HFFc6 (cell line): ENCODE results near the gene PRPF31. TPM values are rescaled to one million over a fixed set of nuclear protein-coding genes. Genes with fewer than 3 reads are reported as not detected.
"Not testable (repeated sequence)": the region's sequence is repeated elsewhere in the genome, so short reads cannot be mapped to it uniquely, and the experiment has no call there.

Experiments used
- DNase-seq: peaks from one replicate; pipeline ENCODE4 v3.0.0-alpha.2; 2018
- H3K27ac Mint-ChIP-seq: 2 replicates; pipeline ENCODE4 v1.8.0; 2020; ENCODE audit warnings: mild to moderate bottlenecking, mixed read lengths
- H3K27me3 Mint-ChIP-seq: 2 replicates; pipeline ENCODE4 v1.8.0; 2021; ENCODE audit warnings: mild to moderate bottlenecking, moderate library complexity, mixed read lengths; ENCODE audit not compliant: insufficient read depth
- H3K36me3 Mint-ChIP-seq: 2 replicates; pipeline ENCODE4 v1.8.0; 2021; ENCODE audit warnings: low read depth, mixed read lengths
- H3K4me1 Mint-ChIP-seq: 2 replicates; pipeline ENCODE4 v1.8.0; 2020; ENCODE audit warnings: low read depth, mixed read lengths
- H3K4me3 Mint-ChIP-seq: 2 replicates; pipeline ENCODE4 v1.8.0; 2020; ENCODE audit warnings: mild to moderate bottlenecking, moderate library complexity, mixed read lengths
- H3K9me3 Mint-ChIP-seq: 2 replicates; pipeline ENCODE4 v1.8.0; 2020; ENCODE audit warnings: mild to moderate bottlenecking, mixed read lengths
- total RNA-seq, 6 experiments: library from RNA; stranded (reverse); fragmentation: NEBNext Ultra II Directional; extraction: Animal tissue kit (Norgen Biotek cat#: 25700); gene quantifications; 2 replicates in 1 of 6; 3 replicates in 5 of 6; pipeline ENCODE4 v1.2.3, GENCODE V29; 2021
- TF ChIP-seq, protein P1 (sequence below): fragments of 200-600 bp; sonication (generic); IDR thresholded peaks from 2 replicates; pipeline ENCODE4 v1.5.0; 2021; ENCODE audit warnings: antibody characterized with exemption, mild to moderate bottlenecking

Gene PRPF31
- total RNA-seq, 6 experiments from 2014 or later = 66.1 to 92.5 (median 83.6) TPM

DNA sequence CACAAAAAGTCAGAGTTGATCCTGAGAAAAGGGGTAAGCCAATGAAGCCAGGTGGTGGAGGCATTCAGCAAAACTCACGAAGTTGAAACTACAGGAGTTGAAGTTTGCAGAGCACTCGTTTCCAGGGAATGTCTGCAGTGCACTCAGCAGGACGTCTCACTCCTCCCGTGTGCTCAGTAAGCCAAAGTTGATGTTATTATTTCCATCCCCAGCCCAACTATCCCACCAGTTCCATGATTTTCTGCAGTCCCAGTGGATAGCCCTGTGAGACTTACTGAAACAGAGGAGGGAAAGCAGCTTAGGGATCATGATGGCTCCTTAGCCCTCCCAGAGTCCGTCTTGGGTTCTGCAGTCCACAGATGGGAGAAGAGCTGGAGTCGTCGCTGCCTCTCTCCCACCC lies 34.5 kb upstream of the PRPF31 start, which contains the start of gene TARM1:
Gene TARM1, minus strand, starts transcription at position 334 of the 400 bp plus-strand sequence. Its CDS starts 25 bp downstream, at position 309.
- H3K4me1 Mint-ChIP-seq = no peaks in the 10 kb centered on the region
- peaks cover 4% of the 10 kb centered on the region for H3K36me3 Mint-ChIP-seq
- no peak within 1 kb of the TSS for H3K27ac Mint-ChIP-seq
- peaks cover 31% of the 10 kb centered on the region for H3K9me3 Mint-ChIP-seq
- H3K4me3 Mint-ChIP-seq = no peak within 1 kb of the TSS
- TF ChIP-seq, protein P1, sequence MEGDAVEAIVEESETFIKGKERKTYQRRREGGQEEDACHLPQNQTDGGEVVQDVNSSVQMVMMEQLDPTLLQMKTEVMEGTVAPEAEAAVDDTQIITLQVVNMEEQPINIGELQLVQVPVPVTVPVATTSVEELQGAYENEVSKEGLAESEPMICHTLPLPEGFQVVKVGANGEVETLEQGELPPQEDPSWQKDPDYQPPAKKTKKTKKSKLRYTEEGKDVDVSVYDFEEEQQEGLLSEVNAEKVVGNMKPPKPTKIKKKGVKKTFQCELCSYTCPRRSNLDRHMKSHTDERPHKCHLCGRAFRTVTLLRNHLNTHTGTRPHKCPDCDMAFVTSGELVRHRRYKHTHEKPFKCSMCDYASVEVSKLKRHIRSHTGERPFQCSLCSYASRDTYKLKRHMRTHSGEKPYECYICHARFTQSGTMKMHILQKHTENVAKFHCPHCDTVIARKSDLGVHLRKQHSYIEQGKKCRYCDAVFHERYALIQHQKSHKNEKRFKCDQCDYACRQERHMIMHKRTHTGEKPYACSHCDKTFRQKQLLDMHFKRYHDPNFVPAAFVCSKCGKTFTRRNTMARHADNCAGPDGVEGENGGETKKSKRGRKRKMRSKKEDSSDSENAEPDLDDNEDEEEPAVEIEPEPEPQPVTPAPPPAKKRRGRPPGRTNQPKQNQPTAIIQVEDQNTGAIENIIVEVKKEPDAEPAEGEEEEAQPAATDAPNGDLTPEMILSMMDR = no peak
- peaks cover 7% of the 10 kb centered on the region for H3K27me3 Mint-ChIP-seq
- no peak for DNase-seq

DNA sequence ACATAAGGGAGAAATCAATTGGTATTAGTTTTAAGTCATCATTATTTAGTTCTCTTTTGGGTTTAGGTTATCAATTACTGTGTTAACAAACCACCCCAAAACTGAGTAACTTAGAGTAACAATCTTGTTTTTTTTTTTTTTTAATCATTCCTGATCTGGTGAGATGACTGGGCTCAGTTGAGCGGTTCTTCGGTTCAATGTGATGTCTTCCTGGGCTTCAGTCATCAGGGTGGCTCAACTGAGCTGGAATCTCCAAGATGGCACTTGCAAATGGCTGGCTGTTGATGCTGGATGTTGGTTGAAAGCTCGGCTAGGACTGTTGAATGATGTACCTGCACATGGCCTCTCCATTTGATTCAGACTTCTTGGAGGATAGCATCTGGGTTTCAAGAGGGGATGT lies 31.1 kb upstream of the PRPF31 start:
- Mint-ChIP-seq H3K36me3 (peaks cover 4% of the 10 kb centered on the region), H3K4me3 (no peak overlapping the region), H3K4me1 (no peaks in the 10 kb centered on the region), H3K27me3 (peaks cover 12% of the 10 kb centered on the region), H3K27ac (no peak overlapping the region), H3K9me3 (peaks cover 29% of the 10 kb centered on the region)
- no peak for DNase-seq
- TF ChIP-seq, protein P1 = no peak

DNA sequence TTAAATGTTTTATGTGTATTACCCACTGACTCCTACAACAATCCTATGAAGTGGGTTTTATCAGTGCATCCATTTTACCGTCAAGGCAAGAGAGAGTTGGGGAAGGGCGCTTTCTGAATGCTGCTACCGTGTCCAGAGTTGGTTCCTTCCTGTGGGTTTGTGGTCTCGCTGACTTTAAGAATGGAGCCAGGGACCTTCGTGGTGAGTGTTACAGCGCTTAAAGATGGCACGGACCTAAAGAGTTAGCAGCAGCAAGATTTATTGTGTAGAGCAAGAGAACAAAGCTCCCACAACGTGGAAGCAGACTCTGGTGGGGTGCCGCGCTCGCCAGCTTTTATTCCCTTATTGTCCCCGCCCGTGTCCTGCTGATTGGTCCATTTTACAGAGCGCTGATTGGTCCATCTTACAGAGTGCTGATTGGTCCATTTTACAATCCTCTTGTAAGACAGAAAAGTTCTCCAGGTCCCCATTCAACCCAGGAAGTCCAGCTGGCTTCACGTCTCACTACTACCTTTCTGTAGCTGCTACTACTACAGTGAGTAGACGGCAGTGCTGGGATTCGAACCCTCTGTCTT lies 21.0 kb upstream of the PRPF31 start:
- DNase-seq = no peak
- Mint-ChIP-seq H3K36me3 (peaks cover 5% of the 10 kb centered on the region; the same call in 1 of the 2 replicates), H3K27me3 (peaks cover 6% of the 10 kb centered on the region; the same call in 1 of the 2 replicates), H3K9me3 (peaks cover 11% of the 10 kb centered on the region; the same call in 1 of the 2 replicates), H3K27ac (no peak overlapping the region), H3K4me1 (peaks cover 12% of the 10 kb centered on the region), H3K4me3 (no peak overlapping the region)
- TF ChIP-seq, protein P1 = no peak

DNA sequence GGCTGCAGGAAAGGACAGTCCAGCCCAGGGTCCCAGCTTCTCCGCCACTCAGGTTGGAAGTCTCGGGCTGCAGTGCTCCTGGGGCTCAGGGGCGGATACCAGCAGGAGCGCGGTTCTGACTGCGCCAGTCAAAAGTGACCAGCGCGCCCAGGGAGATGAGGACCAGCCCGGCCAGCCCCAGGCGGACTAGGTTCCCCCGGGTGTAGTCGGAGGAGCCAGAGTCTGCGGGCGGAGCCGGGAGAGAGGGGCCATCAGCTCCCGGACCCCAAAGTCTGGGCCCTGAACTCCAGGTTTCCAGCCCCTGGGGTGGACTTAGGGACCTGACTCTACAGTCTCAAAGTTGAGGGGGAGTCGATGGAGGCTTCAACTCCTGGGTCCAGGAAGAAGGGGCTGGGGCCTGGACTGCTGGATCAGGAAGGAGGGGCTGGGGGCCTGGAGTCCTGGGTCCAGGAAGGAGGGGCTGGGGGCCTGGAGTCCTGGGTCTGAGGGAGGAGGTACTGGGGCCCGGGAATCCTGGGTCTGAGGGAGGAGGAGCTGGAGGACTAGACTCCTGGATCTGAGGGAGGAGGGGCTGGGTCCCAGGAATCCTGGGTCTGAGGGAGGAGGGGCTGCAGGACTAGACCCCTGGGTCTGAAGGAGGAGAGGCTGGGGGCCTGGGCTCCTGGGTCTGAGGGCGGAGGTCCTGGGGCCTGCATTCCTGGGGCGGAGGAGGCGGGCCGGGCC lies 20.3 kb upstream of the PRPF31 start:
- H3K9me3 Mint-ChIP-seq = peaks cover 11% of the 10 kb centered on the region; the same call in 1 of the 2 replicates
- peaks cover 12% of the 10 kb centered on the region for H3K4me1 Mint-ChIP-seq
- H3K4me3 Mint-ChIP-seq = no peak overlapping the region
- TF ChIP-seq, protein P1 = no peak
- peaks cover 6% of the 10 kb centered on the region; the same call in 1 of the 2 replicates for H3K27me3 Mint-ChIP-seq
- peaks cover 5% of the 10 kb centered on the region; the same call in 1 of the 2 replicates for H3K36me3 Mint-ChIP-seq
- DNase-seq = no peak
- H3K27ac Mint-ChIP-seq = no peak overlapping the region

DNA sequence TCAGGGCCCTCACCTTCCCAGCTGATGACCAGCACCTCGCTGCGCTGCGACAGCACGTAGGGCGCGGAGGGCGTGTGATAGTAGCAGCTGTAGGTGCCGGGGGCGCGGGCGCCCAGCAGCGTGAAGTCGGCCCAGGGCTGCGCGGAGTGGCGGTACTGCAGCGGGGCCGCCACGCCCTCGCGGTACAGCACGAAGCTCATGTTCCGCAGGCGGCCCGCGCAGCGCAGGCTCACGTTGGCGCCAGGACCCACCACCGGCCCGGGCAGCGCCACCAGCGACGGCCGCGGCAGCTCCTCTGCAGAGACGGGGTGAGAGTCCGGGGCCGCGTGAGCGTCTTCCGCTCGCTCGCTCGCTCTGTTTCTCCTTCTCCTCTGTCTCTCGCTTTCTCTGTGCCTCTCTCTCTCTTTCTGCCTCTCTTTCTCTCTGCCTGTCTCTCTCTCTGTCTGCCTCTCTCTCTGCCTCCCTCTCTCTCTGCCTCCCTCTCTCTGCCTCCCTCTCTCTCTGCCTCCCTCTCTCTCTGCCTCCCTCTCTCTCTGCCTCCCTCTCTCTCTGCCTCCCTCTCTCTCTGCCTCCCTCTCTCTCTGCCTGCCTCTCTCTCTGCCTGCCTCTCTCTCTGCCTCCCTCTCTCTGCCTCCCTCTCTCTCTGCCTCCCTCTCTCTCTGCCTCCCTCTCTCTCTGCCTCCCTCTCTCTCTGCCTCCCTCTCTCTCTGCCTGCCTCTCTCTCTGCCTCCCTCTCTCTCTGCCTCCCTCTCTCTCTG lies 19.5 kb upstream of the PRPF31 start:
- Mint-ChIP-seq H3K4me3 (peak overlapping the region; percentile 81), H3K27ac (peak overlapping the region; percentile 67), H3K4me1 (peaks cover 20% of the 10 kb centered on the region), H3K9me3 (peaks cover 11% of the 10 kb centered on the region; the same call in 1 of the 2 replicates)
- DNase-seq = peak; percentile 8
- not testable (repeated sequence) for H3K36me3 Mint-ChIP-seq, H3K27me3 Mint-ChIP-seq
